ENCODE measurements around the gene ZNF579.

DNA sequence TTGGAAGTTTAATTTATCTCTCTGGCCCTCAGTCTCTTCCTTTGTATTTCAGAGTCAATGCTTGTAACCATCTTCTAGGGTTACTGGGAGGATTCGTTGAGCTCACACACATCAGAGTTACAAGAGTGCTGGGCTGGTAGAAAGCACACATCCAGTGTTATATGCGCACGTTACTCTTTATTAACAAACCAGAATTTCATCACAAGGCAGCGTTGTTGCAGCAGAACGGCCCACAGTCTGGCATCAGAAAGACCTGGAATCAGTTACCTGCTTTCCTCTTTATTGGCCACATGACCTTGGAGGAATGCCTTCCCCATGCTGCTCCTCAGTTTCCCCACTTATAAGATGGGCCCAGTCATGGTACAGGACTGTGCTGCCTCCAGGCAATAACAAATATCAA, 28.7 kb upstream of the ZNF579 start:
- TF ChIP-seq, protein P1, sequence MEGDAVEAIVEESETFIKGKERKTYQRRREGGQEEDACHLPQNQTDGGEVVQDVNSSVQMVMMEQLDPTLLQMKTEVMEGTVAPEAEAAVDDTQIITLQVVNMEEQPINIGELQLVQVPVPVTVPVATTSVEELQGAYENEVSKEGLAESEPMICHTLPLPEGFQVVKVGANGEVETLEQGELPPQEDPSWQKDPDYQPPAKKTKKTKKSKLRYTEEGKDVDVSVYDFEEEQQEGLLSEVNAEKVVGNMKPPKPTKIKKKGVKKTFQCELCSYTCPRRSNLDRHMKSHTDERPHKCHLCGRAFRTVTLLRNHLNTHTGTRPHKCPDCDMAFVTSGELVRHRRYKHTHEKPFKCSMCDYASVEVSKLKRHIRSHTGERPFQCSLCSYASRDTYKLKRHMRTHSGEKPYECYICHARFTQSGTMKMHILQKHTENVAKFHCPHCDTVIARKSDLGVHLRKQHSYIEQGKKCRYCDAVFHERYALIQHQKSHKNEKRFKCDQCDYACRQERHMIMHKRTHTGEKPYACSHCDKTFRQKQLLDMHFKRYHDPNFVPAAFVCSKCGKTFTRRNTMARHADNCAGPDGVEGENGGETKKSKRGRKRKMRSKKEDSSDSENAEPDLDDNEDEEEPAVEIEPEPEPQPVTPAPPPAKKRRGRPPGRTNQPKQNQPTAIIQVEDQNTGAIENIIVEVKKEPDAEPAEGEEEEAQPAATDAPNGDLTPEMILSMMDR (conservative IDR thresholded peaks at IDR 0.05; ENCODE audit: low read length) = no peak
- TF ChIP-seq EZH2phosphoT487 (IDR thresholded peaks at IDR 0.05; ENCODE audit: borderline replicate concordance, low read depth, low read length) = no peak

Data from OCI-LY7 (cell line).